ENCODE data around the gene LMAN2.

LMAN2 gene

DNA sequence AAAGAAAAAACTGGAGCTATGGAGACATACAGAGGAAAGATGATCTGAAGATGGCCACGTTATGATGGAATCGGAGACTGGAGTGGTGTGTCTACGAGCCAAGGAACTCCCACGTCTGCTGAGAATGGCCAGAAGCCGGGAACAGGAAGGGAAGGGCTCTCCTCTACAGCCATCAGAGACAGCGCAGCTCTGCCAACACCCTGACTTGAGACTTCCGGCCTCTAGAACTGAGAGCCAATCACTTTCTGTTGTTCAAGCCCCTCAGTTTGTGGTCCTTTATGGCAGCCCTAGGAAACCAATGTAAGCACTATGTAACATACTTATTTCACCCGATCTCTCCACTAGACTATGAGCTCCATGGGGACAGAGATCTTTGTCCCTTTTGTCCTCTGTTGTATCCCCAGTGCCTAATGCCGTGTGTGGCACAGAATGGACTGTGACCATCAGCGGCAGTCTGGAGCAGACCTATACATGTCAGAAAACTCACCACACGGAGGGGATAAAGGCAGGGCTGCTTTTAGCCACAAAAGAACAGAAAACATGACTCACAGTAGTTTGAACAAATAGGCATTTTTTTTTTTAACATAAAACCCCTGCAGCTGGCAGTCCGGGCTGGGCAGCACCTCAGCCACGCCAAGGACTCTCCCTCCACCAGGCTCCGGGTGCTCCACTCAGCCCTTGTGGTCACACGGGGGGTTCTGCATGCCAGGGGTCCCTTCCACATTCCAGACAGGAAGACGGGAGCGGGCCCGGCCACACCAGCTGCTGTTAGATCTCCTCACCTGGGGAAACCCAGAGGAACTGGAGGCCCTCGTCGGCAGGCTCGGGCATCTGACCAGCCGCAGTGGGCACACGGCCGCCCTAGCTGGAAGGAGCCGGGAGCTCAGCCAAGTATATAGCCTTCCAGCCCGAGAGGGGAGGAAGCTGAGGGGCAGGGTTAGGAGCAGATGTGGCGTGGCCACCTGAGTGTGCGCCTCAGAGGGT lies 23.6 kb downstream of the LMAN2 start:
- no peak for DNase-seq (ENCODE audit: low spot score)

DNA sequence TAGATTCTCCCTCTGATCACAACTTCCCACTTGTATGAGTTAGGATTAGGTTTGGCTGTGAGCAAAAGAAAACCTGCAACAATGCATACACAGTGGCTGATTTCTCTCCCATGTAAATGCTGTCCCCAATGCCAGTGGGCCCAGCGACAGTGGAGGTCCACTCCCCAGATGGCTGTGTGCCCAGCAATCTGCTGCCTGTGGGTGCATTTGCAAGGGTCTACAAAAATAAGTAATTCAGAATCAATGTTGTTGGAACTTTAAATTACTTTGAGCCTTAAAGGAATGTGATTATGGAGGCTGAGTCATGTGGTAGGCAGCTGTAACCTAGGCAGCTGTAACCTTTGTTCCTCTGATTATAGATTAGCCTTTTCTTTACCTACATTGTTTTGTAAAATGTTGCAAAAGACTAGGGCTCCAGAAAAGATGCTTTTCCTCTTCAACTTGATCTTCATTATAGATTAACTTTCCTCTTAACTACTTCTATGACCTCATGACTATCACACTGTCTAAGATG lies 25.5 kb downstream of the LMAN2 start:
- no peak for DNase-seq (ENCODE audit: low spot score)

DNA sequence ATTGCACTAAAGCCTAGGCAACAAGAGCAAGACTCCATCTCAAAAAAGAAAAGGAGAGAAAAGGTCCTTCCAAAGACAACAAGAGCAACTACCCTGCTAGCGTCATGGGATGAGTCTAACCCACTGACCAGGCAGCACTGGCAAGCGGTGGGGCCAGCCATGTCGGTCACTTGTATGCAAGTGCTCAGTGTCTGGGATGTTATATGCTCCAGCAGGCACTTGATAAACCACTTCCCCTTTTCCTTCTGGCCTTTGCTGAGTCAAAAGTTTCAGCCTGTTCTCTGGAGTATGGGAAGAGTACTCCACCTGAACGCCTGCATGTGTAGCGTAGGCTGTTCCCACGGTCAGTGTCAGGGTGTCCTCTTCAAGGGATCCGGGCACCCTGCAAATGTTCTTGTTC lies 30.6 kb downstream of the LMAN2 start:
- no peak for DNase-seq (ENCODE audit: low spot score)

DNA sequence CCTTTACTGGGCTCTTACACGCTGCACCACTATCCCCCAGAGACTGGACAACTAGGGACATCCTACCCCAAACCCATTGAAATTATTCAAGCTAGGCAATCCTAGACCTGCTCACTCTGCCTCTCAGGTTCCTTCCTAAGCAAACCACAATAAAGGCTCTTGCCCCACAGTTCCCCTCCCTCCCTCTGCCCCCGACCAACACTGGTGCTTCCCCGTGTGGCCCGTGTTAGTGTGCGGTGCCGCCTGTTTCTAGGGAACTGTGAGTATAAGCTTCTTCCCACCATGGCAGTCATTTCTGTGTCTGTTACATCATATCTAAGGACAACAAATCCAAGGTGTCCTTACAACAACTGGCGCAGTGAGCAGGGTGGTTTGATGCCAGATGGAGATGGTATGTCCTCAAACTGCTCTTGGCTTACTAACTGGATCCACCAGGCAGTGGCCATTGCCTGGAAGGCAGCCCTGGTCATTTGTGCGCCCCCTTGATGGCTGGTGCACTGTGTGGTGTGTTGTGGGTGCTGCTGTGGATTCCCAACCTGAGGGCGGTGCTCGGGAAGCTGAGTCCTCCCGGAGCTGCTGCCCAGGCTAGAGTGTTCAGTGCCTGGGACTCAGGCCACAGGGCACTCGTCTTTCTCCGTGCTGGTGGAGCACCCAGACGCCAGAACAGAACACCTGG lies 31.4 kb downstream of the LMAN2 start:
- no peak for DNase-seq (ENCODE audit: low spot score)

DNA sequence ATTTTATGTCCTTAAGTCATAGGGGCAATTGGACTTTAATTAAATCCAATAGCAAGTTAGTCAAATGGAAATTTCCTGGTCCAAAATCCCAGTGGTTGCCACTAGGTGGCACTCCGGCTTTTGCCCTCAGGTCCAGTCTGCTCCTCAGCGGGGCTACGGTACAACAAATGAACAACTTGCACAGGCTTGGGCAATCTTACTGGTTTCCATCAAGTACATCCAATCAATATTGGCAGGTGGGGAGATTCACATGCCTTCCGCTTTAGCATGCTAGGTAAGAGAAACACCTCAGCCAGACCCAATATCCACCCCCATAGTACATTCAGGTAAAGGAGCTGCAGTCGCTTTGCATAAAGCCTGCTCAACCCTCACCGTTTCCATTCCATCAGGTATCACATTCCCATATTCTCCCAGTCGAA lies 33.5 kb downstream of the LMAN2 start:
- DNase-seq (ENCODE audit: low spot score), result peak; percentile 83

DNA sequence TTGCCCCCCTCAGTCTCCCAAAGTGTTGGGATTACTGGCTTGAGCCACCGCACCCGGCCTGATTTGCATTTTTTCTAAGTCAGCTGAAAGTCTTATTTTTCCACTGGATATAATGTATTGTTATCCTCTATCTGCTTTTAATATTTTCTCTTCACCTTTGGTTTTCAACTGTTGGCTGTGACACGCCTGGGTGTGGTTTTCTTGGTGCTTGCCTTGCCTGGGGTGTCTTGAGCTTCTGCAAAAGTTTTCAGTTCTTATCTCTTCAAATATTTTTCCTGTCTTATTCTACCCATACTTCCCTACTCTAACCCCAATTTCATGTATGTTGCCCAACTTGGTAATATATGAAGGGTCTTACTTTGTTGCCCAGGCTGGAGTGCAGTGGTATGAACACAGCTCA lies 35.5 kb downstream of the LMAN2 start:
- DNase-seq (ENCODE audit: low spot score), result no peak

DNA sequence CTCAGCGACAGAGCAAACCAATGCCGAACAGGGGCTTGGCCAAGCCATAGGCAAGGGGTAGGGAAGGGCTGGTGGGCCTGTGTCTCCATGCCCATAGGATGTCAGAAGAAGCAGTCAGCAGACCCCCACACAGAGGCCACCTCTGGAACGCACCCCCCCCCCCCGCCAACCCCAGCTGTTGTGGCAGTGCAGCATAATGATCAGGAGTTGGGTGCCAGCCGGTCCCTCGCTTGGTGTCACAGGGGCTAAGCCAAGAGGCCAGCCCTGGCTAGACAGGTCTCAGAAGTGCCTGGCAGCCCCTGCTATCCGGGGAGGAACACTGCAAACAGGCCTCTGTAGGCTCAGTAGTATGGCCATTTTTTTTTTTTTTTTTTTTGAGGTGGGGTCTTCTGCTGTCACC lies 36.1 kb downstream of the LMAN2 start:
- no peak for DNase-seq (ENCODE audit: low spot score)

DNA sequence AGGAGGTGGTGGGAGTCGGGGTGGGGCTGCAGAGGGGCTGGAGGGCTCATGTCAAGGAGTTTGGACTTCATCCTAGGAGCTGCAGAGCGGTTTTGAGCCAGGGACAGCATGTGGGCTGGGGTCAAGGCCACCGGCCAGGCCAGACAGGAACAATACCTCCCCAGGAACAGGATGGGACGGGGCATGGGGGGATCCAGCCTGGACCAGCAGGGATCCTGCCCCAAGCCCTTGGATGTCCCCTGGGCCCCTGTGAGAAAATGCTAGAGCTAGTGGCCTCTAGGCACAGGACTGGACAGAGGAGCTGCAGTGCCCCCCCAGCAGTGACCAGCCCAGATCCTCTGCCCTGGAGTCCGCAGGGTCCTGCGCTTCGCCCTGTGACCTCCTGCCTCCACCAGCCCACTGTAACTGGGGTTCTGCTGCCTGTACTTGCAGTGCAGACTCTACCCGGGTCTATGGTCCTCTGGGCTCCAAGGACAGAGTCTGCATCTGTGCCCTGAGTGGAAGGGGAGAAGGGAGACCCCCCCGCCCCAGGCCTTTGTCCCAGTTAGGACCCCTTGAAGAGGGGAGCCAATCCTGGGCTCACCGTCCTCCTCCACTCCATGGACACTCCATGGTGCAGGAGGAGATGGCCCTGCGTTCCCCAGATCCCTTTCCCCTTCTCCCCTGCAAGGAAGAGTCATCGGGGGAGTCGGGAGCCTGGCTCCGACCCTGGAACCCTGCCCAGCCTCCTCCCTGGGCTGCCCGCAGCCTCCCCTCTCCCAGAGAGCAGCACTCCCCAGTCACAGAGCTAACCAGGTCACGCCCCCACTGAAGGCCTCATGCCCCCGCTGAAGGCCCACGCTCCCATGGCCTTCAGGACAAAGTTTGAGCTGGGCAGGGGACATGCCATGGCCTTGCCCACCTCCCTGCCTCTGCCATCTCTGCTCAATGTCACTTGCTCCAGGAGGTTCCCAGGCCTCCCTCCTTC lies 36.8 kb downstream of the LMAN2 start:
- DNase-seq (ENCODE audit: low spot score), result no peak

DNA sequence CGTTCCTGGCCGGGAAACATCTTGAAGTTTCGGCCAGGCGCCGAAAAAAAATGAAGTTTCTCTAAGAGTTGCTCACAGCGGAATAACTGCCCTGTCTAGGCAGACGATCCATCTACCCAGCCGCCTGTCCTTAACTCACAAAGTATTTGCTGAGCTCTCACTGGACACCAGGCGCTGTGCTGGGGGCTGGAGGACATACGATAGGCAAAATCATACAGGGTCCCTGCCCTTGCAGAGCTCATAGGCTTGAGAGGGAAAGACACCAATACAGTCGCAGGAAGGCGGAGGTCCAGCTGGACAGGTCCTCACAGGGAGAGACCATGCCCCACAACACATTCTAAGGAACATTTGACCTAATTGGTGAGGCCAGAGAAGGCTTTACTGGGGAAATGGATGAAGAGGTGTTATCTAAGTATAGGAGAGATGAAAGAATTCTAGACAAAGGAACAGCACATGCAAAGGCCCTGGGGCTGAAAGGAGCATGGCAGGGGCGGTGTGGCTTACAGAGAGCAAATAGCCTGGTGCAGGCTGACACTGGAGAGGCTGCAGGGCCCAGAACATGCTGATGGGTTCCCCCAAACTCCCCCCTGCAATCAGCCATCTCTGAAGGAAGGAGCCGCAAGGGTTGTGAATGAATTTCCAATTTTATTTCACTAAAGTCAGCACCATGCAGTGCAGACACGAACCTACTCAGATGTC lies 37.8 kb downstream of the LMAN2 start:
- no peak for DNase-seq (ENCODE audit: low spot score)

DNA sequence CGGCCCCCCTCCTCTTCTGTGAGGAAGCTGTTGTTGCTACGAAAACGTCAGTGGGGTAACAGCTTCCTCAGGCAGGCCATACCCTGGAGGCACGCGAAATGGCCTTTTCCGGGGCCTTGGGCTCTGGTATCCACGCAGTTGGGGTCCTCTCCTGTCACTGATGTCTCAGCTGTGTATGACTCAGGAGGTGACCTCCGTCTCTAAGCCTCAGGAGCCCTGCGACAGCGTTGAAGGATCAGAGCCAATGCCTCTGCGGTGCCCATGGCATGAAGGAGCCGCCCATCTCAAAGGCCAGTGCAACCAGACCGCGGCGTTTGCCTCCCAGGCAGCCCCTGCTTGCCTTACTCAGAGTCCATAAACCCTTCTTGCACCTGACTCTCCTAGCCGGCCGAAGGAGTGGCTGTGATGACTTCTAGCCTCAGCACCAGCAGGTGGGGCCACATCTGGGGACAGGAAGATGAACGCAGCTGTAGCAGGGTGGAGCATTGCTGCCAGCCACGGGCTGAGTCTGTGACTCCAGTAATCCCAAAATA lies 38.8 kb downstream of the LMAN2 start:
- peak; percentile 72 for DNase-seq (ENCODE audit: low spot score)

DNA sequence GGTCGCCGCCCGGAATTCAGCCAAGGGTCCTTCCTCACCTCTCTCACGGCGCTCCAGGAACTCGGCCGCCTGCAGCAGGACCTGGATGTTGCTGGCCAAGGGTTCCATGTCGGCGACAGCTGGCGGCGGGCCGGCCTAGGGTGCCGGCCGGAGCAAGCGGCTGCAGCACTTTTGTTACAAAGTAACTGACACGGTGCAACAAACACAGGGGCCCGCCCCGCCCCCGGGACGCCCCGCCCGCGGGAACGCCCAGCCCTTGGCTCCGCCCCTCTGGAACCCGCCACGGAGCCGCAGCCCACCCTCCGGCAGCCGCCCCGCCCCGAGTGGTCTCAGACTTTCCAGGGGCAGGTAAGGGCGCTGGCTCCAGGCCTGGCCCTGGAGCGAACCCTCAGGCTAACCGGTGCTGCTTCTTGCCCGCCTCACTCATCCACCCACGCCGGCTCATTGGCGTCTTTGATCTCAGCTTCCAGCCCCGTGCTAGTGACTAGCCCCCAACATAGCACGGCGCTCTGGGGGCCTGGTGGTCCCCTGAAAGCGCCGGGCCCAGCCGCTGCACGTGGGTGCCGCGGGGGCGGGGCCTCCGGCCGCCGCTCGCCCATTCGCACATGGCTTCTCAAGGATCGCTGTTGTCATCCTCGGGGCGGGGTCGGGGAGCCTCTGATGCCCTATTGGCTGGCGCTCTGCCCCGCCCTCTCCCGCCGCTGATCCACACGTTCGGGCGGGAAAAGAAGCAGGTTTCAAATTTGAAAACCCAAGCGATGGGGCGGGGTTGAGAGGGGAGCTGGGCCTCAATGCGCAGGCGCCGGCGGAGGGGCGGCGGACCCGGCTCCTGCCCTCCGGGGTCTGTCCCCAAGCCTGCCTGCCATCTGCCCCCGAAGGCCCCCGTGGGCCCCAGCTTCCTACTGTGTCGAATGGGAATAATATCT lies 39.5 kb downstream of the LMAN2 start, which contains the start of gene MXD3:
MXD3 (minus strand) TSS at position 176 of the 926 bp plus-strand sequence; CDS start at position 108, 68 bp downstream.
- peak; percentile 99 for DNase-seq (ENCODE audit: low spot score)

DNA sequence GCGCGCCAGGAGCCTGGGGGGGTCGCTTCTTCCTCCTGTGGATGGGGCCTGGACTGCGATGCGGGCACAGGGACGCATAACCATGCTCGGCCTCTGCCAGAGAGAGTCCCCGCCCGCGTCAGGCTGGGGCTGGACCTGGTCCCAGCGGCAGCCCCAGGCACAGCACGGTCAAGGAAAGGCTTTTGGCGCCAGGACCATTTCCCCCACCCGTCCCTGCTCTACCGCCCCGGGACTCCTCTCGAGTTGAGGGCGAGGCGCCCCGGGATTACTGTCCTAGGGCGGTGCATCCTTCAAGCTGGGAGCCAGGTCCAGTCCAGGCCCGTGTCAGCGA lies 40.1 kb downstream of the LMAN2 start:
- peak; percentile 58 for DNase-seq (ENCODE audit: low spot score)

DNA sequence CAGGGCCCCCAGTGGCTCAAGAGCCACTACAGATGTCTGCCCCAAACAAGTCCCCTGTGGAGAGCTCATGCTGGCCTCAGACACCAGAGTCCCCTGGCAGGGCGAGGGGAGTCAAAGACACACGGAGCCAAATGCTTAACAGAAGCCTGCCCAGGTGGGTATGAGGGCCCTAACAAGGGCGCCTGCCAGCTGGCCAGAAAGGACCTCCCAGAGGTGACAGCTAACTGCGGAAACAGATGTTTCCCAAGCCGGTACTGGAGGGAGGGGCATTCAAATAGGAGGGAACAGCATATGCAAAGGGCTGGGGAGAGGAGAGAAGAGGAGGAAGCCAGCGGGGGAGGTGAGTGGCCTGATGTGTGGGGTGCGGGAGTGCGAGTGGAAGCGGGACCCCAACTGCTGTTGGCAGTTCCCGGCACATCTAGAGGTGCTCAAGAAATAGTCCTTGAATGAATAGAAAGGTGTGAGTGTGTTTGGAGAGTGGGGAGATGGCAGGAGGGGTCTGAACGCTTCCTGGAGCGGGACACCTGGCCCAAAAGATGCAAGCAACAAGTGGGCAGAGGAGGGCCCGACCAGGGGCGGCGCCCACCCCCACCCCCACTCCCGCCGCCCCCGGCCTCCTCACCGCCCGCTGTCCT lies 40.6 kb downstream of the LMAN2 start:
- DNase-seq (ENCODE audit: low spot score), result peak; percentile 47

DNA sequence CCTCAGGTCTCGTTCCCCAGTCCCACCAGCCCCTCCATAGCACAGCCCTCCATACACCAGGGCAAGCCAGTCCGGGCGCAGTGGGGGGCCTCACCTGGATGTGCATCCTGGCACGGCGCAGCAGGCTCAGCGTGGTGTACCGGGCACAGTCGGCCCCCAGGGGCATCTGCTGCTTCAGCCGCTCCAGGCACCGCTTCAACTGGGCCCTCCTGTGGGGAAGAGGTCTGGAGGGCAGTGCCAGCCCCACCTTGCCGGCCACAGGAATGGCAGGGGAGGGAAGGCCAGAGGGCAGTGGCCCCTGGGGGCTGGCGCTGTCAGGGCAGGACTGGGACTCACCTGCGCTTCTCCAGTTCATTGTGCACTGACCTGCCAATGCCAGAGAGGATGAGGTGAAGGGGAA lies 41.1 kb downstream of the LMAN2 start:
- no peak for DNase-seq (ENCODE audit: low spot score)

DNA sequence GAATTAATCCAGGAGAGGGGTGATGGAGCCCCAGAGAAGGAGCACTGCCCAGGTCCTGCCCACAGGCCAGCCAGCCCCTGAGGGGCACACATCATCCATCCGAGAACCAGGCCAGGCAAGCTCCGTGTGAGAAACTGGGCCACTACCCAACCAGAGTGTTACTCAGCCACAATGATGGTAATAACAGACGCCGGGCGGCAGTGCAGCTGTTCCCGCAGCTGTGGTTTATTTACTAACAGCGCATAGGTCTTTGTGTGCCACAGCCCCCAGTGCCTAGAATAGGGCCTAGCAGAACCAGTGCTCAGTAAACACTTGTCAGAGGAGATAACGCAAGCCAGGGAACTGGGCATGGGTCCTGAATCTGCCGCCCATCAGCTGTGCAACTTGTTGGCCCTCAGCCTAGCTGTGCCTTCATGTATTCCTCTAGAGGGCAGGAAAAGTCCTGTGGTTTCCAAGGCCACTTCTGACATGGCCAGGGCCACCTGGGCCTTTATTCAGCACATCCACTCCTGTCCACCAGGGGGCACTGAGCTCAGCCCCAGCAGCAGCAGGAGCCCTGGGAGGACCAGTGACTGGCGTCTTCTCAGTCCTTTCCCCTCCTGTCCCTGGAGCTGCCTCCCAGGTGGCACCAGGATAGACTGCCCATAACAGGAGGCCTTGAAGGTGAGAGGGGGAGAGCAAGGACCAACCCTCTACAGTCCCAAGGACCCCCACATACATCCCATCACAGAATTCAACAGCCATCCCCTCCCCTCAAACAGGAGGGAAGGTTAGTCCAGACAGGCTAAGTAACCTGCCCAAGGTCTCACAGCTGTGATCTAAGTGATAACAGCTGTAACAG lies 41.9 kb downstream of the LMAN2 start:
- peak; percentile 77 for DNase-seq (ENCODE audit: low spot score)

DNA sequence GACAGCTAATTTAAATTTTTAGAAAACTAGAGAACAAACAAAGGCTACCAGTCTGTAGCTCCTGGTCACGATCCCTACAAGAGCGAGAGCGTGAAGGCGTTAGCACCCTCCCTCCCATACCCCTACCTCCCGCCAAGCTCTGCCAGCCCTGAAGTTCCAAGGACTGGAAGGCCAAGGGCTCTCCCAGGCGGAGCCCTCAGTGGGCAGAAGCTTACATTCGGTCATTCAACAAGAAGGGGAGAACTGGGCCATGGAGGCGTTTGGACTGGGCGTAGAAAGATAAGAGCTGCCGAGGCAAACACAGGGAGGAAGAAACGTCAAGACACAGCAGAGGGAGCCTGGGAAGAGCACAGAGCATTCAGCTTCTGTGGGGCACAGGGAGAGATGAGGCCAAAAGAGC lies 42.7 kb downstream of the LMAN2 start:
- DNase-seq (ENCODE audit: low spot score), result no peak

DNA sequence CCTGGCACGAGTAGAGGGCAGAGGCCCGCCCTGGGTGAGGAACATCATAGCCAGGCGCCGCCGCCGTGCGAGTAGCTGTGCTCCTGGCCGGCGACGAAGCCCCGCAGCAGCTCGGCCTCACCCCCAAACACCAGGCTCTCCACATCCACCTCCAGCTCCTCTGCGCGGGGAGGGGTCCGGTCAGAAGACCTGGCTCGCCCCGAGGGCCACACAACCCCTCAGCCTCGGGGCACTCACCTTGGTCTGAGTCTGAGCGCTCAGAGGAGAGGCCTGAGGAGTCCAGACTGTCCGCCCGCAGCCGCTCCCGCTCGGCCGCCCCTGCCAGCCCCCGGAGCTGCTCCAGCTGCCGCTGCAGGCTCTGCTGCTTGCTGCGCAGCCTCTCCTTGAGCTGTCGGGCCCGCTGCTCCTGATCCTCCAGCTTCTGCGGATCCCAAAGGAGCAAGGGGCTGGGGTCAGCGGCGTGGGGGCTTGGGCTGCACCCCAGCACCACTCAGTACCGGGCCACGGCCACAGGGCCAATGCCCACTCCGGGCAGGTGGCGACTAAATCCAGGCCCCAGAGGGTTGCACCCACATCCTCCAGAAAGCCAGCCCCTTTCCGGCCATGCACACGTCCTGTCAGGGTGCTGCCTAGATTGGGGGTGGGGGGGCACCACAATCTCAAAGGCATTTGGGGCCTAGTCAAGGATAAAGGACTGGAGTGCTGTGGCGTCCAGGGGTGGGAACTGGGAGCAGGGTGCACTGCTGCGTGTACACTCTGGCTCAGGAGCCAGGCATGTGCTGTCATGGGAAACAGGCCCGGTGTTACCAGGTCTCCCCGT lies 43.7 kb downstream of the LMAN2 start:
- DNase-seq (ENCODE audit: low spot score), result no peak
